GM21423 (cell line): Measurements from ENCODE around the gene SMC6.

Source experiments
- ATAC-seq: cut with Tn5 transposase; IDR thresholded peaks from one replicate; pipeline ENCODE4 v1.9.1; 2021; ENCODE audit warnings: mild to moderate bottlenecking, moderate library complexity; ENCODE audit not compliant: unreplicated experiment

Gene SMC6

DNA sequence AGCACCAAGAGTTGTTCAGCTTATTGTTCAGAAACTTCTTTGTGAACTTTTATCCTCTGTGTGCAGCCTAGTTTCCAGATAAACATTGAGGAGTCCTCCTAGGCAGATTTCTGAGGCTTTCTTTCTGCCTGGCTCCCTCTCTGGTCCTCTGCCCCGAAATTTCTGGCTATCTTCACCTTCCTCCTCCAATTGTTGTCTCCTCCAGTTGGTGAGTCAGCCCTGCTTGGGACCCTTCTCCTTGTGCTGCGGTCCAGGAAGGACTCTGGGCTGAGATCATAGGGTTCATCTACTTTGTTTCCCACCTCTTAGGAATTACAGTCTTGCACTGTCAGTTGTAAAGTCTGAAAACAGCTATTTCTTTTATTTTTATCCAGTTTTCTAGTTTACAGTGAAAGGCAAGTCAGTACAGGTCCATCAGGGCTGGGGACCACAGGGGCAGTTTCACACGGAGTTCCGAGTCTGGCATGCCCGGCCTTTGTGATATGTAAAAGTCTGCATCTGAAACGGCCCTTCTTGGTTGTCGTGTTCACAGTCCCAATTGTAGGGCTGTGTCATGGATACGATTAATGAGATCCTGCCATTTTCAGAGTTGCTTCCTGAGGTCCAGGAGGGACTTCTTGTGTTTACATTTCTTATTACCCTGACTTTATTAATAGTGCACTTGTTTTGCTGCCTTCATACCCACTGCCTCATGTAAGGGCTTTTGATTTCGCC, 100.8 kb downstream of the SMC6 start:
- ATAC-seq: no peak

DNA sequence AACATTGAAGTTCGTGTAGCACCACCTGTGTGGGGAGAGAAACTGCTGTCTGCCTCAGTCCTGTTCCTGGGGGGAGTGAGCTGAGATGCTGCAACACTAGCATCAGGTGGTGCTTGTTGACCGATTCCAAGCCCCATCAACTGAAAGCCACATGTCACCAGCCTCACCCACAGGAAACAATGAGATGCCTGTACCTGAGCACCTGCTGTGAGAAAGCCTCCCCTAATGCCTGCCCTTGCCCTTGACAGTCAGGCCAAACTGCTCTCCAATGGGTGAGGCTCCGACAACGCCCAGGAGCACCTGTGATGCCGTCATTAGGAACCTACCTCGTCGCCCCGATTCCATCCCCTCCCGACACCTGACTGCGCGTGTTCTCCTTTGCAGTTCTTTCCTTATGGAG, 104.6 kb downstream of the SMC6 start:
- no peak for ATAC-seq

DNA sequence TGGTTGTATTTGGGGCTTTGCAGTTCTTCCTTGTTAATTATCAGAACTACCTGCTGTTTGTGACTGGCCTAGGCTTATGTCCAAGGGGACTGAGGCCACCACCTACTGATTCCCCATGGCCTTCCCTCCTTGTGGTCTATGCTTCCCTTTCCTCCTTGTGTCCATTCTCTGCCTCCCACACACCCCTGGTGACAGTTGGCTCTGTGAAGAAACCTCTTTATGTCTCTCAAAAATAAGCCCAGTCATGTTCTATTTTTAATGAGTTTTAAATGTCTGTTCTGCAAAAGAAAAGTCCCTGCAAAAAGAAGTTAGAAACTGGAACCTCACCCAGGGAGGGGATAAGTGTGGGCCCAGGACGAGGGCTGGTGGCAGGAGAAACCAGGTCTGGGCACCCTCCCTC, 105.0 kb downstream of the SMC6 start:
- no peak for ATAC-seq

DNA sequence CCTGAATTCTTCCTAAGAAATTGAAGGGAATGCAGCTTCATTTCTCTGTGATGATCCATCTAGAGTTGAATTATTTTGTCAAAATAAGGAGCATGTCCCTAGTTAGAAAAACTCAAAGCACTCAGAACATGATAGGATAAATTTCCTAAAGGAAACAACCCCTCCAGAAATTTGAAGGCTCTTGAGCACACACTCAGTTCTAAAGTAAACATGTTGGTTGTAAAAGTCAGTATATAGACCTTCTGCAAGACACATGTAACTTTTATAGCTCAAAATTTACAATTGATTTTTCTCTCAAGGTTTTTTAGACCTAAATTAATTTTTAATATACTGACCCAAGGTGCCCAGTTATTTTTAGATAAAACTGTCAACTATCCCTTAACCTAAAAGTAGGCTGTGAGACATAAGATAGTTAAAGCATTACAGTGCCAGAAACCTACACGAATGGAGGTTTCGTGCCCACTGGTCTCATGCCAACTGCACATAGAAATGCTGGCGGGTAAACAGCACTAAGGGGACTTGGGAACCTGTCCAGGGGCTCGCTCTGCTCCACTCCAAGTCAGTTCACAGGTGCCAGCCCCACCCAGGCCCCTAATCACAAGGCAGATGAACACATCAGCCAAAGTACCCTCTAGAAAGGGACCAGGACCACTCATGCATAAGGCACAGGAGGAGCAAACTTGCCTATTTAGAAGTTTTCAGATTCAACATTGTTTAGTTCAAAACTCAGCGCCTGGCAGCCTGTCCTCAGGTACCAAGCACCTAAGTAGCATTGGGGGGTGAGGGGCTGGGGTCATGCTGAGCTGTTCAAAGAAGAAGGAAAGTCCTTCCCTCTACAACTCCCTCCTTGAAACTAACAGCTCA, 106.5 kb downstream of the SMC6 start:
- ATAC-seq: no peak

DNA sequence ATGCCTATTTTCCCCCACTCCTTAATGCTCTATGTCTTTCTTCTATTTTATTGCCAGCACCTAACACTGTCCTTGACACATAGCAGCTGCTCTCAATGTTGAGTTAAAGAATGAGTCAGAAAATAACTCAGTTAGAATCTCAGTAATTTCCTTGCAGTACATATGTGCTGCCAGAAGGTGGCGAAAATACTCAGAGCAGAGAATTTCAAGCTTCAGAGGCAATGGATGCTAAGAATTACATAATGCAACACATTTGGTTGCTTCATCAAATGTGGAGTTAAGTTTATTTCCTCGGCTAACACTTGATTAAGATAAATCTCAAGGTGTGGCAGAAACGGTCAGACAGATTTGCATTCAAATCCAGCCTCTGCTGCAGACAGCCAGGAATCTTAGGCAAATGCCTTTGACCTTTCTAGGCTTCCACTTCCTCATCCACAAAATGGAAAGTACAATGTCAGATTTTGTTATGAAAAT, 107.5 kb downstream of the SMC6 start:
- peak; percentile 77 for ATAC-seq

DNA sequence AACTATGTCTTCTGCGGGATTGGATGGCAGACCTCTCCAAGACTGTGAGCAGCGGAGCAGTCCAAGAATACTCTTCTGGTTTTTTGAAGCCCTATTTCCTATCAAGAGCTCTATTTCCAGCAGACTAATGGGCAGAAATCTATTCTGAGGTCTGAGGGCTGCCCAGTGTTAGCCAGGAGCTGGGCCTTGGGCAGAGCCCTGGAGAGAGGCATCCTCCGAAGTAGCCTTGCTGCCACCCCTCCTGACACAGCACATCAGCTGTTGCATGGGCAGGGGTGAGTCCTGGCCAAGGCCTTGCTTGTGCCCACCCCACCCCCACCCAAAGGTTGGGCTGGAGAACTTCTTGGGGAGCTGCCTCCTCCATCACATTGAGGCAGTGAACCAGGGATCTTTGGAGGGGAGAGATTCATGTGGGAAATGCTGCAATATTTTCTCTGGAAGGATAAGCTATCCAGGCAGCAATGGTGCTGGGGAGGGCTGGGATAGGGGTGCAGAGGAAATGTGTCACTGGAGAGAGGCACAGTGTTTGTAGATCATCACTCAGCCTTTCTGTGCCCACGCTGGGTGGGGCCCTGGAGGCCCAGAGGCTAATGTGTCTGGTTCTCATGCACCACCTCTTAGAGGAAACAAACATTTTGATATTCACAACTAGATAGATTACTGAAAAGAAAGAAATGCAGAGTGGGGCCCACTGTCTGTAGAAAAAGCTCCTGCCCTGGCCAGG, 108.5 kb downstream of the SMC6 start:
- ATAC-seq: no peak

DNA sequence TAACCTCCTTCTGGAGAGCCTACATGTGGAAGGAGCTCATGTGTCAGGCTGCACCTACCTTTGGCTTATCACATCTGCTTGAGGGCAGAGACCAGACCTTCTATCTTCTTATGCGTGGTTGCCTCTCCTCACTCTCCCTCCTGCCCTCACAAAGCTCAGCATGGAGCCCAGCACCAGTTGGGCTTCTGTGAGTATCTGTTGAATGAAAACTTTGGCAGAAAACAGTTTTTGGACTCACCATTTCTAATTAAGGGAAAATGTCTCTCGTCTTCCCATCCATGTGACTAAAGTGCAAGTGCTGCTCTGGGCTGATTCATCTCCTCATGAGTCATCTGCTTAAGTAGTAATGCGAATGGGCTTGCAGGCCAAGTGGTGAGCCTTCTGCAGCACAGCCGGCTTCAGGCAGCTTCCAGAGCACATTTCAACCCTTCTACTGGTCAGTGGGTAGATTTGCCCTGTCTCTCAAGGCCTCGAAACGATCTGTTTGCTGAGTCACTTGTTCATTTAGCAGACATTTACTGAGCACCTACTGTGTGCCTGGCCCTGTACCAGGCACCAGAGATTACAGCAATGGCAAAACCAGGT, 110.5 kb downstream of the SMC6 start:
- ATAC-seq: no peak

DNA sequence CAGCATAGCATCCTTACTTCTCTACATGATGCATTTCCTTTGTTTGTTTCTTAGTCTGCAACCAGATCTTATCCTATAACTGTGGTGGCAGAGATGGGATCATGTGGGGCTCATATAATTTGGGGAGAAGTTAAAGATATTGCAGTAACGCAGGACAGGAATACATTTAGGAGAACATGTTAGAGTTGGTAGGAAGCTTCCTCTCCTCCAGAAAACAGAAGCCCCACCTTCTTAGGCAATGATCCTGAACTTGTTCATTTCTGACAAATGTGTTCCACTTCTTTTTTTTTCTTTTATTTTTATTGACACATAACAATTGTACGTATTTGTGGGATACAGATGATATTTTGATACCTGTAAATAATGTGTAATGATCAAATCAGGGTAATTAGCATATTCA, 113.2 kb downstream of the SMC6 start:
- no peak for ATAC-seq

DNA sequence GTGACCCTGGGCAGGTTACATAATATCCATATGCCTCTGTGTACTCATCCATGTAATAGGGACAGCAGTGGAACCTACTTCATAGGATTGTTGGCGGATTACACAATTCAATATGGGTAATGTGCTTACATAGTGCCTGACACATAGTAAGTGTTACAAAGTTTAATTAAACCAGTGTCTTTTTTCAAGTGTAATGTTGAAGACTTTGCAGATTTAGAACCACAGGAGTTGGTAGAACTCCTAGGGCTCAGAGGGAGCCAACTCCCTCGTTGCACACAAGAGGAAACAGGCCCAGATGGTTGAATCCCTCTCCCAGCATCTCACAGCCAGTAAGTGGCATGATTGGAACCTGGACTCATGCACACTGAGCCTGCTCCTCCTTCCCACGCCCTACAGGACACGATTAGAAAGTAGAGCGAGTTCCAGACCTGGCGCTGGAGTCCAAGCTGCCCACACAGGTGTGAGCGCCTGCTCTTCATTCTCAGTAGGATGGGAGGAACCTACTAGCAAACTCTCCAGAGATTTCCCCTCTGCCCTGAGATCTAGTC, 115.3 kb downstream of the SMC6 start:
- ATAC-seq: no peak

DNA sequence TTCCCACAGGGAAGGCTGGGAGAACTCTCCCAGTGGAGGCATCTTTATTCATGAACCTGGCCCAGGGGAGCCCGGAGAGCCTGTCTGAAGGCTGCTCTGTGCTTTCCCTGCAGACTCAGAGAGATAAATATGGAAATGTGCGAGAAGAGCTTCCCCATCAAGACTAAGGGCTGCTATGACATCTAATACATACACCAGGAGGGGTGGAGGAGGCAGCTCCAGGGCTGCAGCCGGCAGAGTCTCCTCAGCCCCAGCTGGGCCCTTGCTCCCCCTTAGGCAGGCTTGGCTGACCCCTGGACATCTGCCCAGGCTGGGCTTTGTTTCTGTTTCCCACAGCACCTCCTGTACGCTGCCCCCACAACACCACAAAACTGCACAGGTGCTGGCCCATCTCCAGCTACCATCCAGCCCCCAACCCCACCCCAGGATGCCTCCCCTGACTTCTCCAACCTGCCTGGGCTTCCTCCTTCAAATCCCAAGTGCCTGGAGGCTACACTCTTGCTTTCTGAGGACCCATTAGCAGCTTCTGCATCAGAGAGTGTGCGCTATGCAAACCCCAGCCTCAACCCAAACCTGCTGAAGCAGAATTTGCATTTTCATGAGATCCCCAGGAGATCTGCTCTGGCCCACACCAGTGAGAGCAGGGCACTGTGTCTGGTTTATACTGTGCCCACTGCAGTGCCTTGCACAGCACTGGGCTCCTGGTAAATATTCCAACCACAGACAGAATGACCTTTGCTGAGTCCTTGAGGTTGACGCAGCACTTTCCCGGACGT, 116.3 kb downstream of the SMC6 start:
- ATAC-seq: no peak

DNA sequence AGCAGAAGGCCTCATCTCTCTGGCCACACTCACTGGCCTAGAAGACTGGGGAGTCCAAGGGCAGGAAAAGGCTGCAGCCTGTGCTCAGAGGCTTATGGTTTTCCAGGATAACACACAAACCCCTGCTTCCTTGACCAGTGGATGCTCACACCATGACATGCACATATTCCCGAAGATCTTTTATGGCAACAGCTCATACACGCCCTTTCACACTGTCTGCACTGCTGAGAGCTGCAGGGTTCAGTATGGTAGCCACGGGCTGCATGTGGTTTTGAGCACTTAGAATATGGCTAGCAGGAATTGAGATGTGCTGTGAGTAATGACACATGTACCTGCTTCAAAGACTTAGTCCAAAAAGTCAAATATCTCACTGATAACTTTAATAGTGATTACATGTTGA, 117.4 kb downstream of the SMC6 start:
- ATAC-seq: no peak

DNA sequence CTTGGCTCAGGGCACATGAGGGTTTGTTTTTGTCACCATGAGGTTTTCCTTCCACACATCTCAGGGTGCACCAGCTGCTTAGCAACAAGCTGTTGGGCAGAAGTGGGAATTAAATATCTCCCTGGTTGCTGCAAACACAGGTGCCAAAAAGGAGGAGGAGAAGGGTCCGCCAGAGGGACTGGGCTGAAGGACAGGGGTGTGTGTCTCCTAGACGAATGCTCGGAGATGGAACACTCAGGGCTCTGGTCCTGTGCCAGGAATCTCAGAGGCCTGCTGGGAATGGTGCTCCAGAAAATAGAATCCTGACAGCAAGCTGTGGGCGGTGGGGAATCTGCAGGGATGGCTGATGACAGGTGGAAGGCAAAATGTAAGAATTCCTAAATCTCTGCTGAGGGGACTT, 118.6 kb downstream of the SMC6 start:
- ATAC-seq: no peak

DNA sequence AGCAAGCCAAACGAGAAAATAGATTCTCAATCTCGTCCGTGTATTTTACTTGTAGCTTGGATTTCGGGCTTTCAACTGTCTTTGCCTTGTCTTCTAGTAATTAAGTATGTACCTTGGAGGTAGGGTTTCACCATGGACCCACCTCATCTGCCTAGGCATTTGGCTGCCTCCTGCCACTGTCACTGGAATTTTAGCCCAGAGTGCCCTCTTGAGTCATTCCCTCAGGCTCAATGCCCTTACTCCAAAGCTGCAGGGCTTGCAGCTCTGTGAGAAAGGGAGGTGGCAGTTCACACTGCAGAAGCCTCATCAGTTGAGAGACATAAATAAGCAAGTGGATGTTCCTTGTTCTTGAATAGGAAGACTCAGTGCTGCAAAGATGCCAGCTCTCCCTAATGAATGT, 123.5 kb downstream of the SMC6 start:
- ATAC-seq: no peak

DNA sequence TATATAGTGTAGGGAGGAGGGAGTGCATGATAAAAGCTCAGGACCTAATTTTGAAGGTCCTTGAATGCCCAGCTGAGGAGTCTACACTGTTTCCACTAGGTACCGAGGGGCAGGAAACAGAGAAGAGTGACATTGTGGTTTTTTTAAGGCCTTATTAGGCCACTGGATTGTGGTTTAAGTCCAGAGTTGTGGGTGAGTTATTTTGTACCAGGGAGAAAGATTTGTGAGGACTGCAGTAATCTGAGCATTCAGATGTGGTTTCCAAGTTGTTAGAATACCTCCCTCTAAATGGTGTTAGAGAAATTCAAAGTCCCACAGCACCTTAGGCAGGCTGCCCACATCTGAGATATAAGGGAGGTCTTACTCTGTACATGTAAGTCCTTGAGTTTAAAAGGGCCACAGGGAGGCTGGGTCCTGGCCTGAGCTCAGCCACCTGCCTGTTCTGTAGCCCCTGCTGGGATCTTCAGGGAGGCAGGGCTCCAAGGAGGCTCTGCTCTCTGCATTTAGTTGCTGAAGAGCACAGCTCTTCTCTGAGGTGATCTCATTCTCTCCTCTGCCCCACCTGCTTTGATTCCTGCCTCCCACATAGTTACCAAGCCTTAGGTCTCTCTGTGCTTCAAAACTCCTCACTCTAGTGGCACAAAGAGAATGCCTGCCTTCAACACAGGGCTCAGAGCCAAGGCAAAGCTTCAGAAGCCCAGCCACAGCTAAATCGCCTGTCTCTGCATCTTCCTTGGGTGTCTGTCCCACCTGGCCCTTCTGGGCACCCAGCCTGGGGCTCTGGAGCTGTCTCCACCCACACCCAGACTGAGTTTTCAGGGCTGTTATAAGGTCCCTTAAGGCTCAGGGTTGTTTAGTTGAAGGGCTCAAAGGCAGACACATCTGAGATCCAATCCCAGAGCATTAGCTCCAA, 125.0 kb downstream of the SMC6 start:
- ATAC-seq: peak; percentile 55

DNA sequence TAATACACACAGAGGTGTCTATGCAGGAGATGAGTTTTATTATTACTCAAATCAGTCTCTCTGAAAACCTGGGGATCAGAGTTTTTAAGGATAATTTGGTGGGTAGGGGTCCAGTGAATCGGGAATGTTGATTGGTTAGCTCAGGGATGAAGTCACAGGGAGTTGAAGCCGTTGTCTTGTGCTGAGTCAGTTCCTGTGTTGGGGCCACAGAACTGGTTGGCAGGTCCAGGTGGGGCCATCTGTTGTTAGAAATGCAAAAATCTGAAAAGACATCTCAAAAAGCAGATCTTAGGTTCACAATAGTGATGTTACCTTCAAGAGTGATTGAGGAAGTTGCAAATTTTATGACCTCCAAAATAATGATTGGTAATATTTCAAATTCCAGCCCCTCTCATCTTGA, 126.2 kb downstream of the SMC6 start:
- ATAC-seq: no peak

DNA sequence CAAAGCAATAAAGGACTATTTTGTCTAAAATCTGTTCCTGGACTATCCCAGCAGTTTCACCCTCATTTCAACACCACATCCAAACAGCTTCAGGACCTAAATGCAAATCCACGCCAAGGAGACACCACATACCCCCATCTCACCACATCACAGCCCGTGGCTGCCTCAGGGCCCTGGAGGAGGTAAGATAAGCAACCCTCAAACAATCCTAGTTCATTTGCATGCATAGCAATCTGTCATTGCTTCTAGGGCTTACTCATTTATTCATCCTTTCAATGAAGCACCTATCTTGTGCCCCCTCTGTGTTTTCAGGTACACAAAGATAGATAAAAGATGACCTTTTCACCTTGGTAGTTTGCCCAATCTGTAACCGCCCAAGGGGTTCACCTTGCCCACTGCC, 126.6 kb downstream of the SMC6 start:
- ATAC-seq: no peak

DNA sequence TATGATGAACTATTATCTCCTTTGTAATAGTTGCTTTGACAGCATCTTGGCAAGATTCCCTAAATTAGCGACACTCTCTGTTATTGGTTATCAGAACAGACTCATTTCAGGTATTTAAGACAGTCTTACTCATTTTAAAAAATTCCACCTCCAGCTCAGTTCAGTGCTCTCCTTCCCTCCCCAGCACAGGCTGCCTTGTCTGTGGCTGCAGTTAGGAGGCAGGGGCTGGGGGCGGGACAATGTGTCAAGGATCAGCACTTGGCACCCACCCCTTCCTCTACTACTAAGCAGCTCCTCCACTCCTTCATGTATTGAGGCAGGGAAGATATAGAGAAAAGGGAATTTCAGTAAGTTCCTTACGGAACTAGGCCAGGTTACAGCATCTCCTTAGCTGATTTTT, 128.2 kb downstream of the SMC6 start:
- no peak for ATAC-seq

DNA sequence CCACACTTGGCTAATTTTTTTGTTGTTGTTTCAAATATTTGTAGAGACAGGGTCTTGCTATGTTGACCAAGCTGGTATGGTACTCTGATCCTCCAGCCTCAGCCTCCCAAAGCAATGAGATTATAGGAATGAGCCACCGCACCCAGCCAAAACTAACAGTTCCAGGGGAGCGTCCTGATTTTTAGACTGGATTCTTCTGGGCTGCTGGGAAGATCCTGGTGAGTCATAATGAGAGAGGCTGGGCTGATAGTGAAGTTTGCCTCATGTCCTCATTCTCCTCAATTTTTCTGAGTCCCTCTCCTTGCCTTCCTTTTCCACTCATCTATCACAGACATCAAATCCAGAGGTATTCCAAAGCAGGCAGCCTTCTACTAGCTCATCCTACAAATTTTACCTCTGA, 131.8 kb downstream of the SMC6 start:
- ATAC-seq: no peak

DNA sequence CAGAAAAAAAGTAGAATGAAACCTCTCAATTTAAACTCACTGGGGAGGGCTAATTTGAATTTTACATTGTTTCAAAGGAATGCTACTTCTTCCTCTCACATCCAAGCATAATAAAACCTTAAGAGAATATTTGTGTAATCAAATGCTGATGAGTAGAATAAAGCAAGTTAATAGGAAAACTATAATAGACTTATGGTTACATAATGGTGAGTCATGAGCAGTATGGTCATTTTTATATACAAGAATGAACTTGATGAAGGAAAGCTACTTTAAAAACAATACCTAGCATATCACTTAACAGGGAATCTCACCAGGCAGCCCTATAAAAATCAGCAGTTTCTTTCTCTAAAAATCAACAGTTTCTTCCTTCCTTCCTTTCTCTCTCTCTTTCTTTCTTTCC, 132.8 kb downstream of the SMC6 start:
- ATAC-seq: no peak
